HCT116 (cell line): ENCODE data around the gene SMIM5.

Experiments
- CEBPB ChIP-seq: IDR thresholded peaks from 2 replicates; pipeline ENCODE4 v1.6.1; 2012; ENCODE audit warnings: low read depth
- EZH2 ChIP-seq: fragments of 200-600 bp; sonication (generic); IDR thresholded peaks from 2 replicates; pipeline ENCODE4 v1.6.1; 2017; ENCODE audit warnings: antibody characterized with exemption, mixed run types
- POLR2A ChIP-seq: IDR thresholded peaks from 2 replicates; pipeline ENCODE4 v1.7.0; 2011; ENCODE audit warnings: borderline replicate concordance; ENCODE audit not compliant: insufficient read depth, insufficient read length; ENCODE audit errors: extremely low read depth
- POLR2AphosphoS5 ChIP-seq: IDR thresholded peaks from 2 replicates; pipeline ENCODE4 v1.6.1; 2011; ENCODE audit warnings: mild to moderate bottlenecking, low read depth, low read length, moderate library complexity
- TCF7L2 ChIP-seq: IDR thresholded peaks from 2 replicates; pipeline ENCODE4 v1.7.0; 2011; ENCODE audit warnings: borderline replicate concordance, inconsistent platforms; ENCODE audit not compliant: insufficient read depth, insufficient read length; ENCODE audit errors: extremely low read depth
- ZFX ChIP-seq: fragments of 450-650 bp; IDR thresholded peaks from 2 replicates; pipeline ENCODE4 v1.6.1; 2017
- TF ChIP-seq, protein P1 (sequence below), 3 experiments: fragments of 200-600 bp in 1 of 3; sonication (generic) in 1 of 3; IDR thresholded peaks in 2 of 3; conservative IDR thresholded peaks in 1 of 3; 2 replicates each; pipeline ENCODE4 v1.5.1; 2012 to 2017; ENCODE audit warnings: low read depth in 2 of 3, low read length in 2 of 3, antibody characterized with exemption in 1 of 3, borderline replicate concordance in 1 of 3, control low read depth in 1 of 3, mild to moderate bottlenecking in 1 of 3, mixed read lengths in 1 of 3, mixed run types in 1 of 3, moderate library complexity in 1 of 3; ENCODE audit not compliant: insufficient read depth in 1 of 3
- TF ChIP-seq, protein P2 (sequence below): IDR thresholded peaks from 2 replicates; pipeline ENCODE4 v1.6.1; 2012

DNA sequence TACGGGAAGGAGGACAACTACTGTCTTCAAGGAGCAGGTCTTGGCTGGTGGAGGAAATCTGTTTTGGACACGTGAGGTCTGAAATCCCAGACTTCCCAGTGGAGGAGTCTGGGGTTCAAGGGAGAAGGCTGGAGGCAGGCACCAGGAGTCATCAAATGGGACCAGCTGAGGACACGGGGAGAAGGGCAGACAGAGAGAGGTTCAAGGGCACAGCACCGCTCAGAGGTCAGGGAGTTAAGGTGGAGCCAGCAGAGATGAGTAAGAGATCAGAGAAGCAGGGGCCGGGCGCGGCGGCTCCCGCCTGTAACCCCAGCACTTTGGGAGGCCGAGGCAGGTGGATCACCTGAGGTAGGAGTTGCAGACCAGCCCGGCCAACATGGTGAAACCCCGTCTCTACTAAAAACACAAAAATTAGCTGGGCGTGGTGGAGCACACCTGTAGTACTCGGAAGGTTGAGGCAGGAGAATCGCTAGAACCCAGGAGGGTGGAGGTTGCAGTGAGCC lies 10.4 kb upstream of the SMIM5 start:
- TF ChIP-seq EZH2 (no peak), CEBPB (no peak), ZFX (no peak), POLR2A (no peak), POLR2AphosphoS5 (no peak), TCF7L2 (no peak)
- TF ChIP-seq, protein P1, sequence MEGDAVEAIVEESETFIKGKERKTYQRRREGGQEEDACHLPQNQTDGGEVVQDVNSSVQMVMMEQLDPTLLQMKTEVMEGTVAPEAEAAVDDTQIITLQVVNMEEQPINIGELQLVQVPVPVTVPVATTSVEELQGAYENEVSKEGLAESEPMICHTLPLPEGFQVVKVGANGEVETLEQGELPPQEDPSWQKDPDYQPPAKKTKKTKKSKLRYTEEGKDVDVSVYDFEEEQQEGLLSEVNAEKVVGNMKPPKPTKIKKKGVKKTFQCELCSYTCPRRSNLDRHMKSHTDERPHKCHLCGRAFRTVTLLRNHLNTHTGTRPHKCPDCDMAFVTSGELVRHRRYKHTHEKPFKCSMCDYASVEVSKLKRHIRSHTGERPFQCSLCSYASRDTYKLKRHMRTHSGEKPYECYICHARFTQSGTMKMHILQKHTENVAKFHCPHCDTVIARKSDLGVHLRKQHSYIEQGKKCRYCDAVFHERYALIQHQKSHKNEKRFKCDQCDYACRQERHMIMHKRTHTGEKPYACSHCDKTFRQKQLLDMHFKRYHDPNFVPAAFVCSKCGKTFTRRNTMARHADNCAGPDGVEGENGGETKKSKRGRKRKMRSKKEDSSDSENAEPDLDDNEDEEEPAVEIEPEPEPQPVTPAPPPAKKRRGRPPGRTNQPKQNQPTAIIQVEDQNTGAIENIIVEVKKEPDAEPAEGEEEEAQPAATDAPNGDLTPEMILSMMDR (IDR thresholded peaks at IDR 0.05 in 2 of 3, conservative IDR thresholded peaks at IDR 0.05 in 1 of 3; ENCODE audit: borderline replicate concordance in 1 of 3, insufficient read depth in 1 of 3, low read depth in 2 of 3, low read length in 2 of 3) = no peak
- TF ChIP-seq, protein P2, sequence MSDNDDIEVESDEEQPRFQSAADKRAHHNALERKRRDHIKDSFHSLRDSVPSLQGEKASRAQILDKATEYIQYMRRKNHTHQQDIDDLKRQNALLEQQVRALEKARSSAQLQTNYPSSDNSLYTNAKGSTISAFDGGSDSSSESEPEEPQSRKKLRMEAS = no peak
